ENCODE measurements around the gene NKTR. TPM values are rescaled to one million over a fixed set of nuclear protein-coding genes. Genes with fewer than 3 reads are reported as not detected.

Gene NKTR
- total and polyA plus RNA-seq, 2 of the 13 experiments (the other 11 are each of a cell fraction or from before 2014, with no cell fraction given), result 41.3 to 59.6 TPM

- Histone ChIP-seq H3K36me3 (replicated peaks in 1 of 2; ENCODE audit: control insufficient read depth in 1 of 2, insufficient read depth in 2 of 2, low read length in 2 of 2) (no peaks in the 10 kb centered on the region), H3K27me3 (ENCODE audit: control insufficient read depth in 1 of 2, insufficient read depth in 2 of 2, low read length in 2 of 2) (peaks cover 4 to 46% of the 10 kb centered on the region in 2 experiments; a peak in 4 of 5 replicates), H3K4me2 (ENCODE audit: low read depth, low read length) (no peak overlapping the region), H2AFZ (ENCODE audit: low read length) (no peak overlapping the region), H4K20me1 (ENCODE audit: insufficient read depth, low read length) (no peaks in the 10 kb centered on the region), H3K9ac (ENCODE audit: insufficient read depth, low read depth, low read length) (no peak overlapping the region), H3K4me1 (ENCODE audit: insufficient read depth, low read length) (no peaks in the 10 kb centered on the region), H3K79me2 (ENCODE audit: insufficient read depth, low read length) (no peaks in the 10 kb centered on the region), H3K27ac (ENCODE audit: extremely low read length, insufficient read depth, low read length) (no peak overlapping the region), H3K9me3 (ENCODE audit: low read length) (no peaks in the 10 kb centered on the region), H3K4me3 (replicated peaks in 1 of 3; ENCODE audit: insufficient read depth in 1 of 3, low read depth in 2 of 3, low read length in 3 of 3) (no peak overlapping the region)
- CTCF ChIA-PET (ENCODE audit: low intra/inter-chr PET ratio, low total read pairs), result no interaction called here
- WGBS (ENCODE audit: low lambda C conversion rate), result 22% methylated on average over 8 of the region's 13 CpGs
- POLR2A ChIA-PET, result no interaction called here
- ATAC-seq (no peak), DNase-seq (ENCODE audit: low spot score) (no peak), FAIRE-seq (no peak)
- TF ChIP-seq HNF4G (IDR thresholded peaks at IDR 0.05; ENCODE audit: borderline replicate concordance, low read depth, low read length) (no peak), HNF4G (CRISPR knock-in tag; IDR thresholded peaks at IDR 0.05; ENCODE audit: borderline replicate concordance, low read depth) (no peak), ZNF263 (CRISPR knock-in tag; IDR thresholded peaks at IDR 0.05) (no peak), ETV5 (CRISPR knock-in tag; IDR thresholded peaks at IDR 0.05; ENCODE audit: borderline replicate concordance) (no peak), PPARG (CRISPR knock-in tag; conservative IDR thresholded peaks at IDR 0.05) (no peak), ZBTB4 (CRISPR knock-in tag; IDR thresholded peaks at IDR 0.05; ENCODE audit: borderline replicate concordance) (no peak), ZNF772 (CRISPR knock-in tag; IDR thresholded peaks at IDR 0.05) (no peak), NCOA1 (CRISPR knock-in tag; IDR thresholded peaks at IDR 0.05) (no peak), HOXA5 (CRISPR knock-in tag; IDR thresholded peaks at IDR 0.05) (no peak), NR2C2 (CRISPR knock-in tag; IDR thresholded peaks at IDR 0.05; ENCODE audit: borderline replicate concordance) (no peak), ZNF576 (CRISPR knock-in tag; IDR thresholded peaks at IDR 0.05) (no peak), ZBTB34 (CRISPR knock-in tag; IDR thresholded peaks at IDR 0.05) (no peak), ZNF296 (CRISPR knock-in tag; conservative IDR thresholded peaks at IDR 0.05) (no peak), ZNF768 (CRISPR knock-in tag; IDR thresholded peaks at IDR 0.05) (no peak), PTBP1 (IDR thresholded peaks at IDR 0.05; ENCODE audit: low read depth, low read length, poor library complexity, severe bottlenecking) (no peak), THAP9 (CRISPR knock-in tag; IDR thresholded peaks at IDR 0.05; ENCODE audit: borderline replicate concordance) (no peak)
- in situ Hi-C loops (cut with HindIII; ENCODE audit: extremely low pct_ligation_motif_present, low pct_unique_long_range_greater_than_20kb) (no loop called here), intact Hi-C loops (cut with micrococcal nuclease; ENCODE audit: unreplicated experiment) (no loop called here)
- BruUV-seq (replicated peaks), result no TSS peak
Observed at GRCh38 chr3:42691816-42692666, 91.6 kb downstream of the NKTR start.
